GM19372 (cell line): ENCODE measurements around the gene DCST1.
"Not testable (repeated sequence)": the region's sequence is repeated elsewhere in the genome, so short reads cannot be mapped to it uniquely, and the experiment has no call there.

Experiments used
- ATAC-seq: cut with Tn5 transposase; IDR thresholded peaks from one replicate; pipeline ENCODE4 v1.9.1; 2021; ENCODE audit warnings: mild to moderate bottlenecking, low read depth, moderate library complexity; ENCODE audit not compliant: unreplicated experiment

The DCST1 gene

GRCh38 chr1:155033524-155033923, at the start of gene DCST1, which contains the start of gene DCST2:
DCST1 (plus strand) TSS chr1:155033824; CDS start chr1:155034037, 213 bp downstream.
DCST2 (minus strand) TSS chr1:155033781; CDS start chr1:155033701, 80 bp downstream.
- ATAC-seq: no peak

GRCh38 chr1:154986736-154987135, 46.9 kb upstream of the DCST1 start:
- not testable (repeated sequence) for ATAC-seq

GRCh38 chr1:154987326-154987725, 46.3 kb upstream of the DCST1 start:
- no peak for ATAC-seq

GRCh38 chr1:154988058-154988954, 45.3 kb upstream of the DCST1 start:
- no peak for ATAC-seq

GRCh38 chr1:154989195-154989860, 44.3 kb upstream of the DCST1 start:
- no peak for ATAC-seq

DNA sequence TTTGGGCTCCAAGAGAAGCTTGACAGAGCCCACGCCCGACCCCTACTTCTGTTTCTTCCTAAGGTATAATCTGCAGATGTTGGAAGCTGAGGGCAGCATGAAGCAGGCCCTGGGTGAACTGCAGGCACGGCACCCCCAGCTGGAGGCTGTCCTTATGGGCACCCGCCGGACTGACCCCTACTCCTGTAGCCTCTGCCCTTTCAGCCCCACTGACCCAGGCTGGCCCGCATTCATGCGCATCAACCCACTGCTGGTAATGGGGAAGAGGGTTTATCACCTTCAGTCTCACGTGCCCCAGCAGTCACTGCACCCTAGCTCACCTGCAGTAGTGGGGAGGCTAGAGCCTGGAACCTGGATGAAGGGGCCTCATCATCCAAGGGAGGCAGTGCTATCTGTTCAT, 43.3 kb upstream of the DCST1 start:
- ATAC-seq: no peak

DNA sequence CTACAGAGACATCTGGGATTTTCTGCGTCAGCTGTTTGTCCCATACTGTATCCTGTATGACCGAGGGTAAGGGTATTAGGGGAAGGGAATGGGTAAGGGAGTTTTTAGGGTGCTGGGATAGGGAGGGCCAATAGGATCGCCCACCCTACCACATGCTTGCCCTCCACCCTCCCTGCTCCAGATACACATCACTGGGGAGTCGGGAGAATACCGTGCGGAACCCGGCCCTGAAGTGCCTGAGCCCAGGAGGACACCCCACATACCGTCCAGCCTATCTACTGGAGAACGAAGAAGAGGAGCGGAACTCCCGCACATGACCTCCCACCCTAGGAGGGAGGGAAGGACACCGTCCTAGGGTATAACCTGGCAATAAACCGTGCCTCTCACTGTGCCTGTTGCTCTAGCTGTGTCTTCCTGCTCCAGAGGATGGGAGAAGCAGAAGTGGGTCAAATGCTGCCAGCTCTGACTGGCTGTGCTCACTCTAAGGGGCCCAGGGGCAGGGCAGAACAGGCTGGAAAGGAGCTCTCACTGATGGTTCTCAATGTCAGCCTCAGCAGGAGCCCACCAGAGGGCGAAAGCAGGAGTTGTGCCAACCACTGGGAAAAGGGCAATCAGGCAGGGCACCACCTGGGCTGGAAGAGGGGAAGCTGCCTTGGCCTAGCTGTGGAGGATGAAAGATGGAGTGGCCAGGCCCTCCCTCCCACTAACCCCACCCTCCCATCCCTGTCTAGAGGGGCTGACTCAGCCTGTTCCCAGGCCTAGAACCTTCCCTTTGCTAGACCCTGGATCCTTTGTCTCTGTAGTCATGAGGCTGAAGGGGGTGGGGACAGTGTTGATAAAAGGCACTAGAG, 40.7 kb upstream of the DCST1 start:
- ATAC-seq: no peak

- no peak for ATAC-seq
Observed at GRCh38 chr1:154993572-154994268, 39.9 kb upstream of the DCST1 start, which contains the start of gene LENEP. LENEP (plus strand) TSS chr1:154993586; CDS start chr1:154993608, 22 bp downstream.

DNA sequence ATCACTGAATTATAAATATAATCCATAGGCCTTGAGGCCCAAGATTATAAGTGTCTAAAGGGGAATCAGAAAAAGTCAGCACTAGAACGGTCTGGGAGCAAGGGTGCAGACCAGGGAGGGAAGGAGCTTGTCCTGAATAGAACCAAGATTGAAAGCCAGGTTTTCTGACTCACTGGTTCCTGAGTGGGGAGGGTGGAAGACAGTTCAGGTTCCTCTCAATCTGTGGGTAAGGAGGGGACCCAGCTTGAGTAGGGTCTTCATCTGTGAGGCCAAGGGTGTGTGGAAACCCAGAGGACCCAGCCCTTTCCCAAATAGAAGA, 39.4 kb upstream of the DCST1 start:
- no peak for ATAC-seq

DNA sequence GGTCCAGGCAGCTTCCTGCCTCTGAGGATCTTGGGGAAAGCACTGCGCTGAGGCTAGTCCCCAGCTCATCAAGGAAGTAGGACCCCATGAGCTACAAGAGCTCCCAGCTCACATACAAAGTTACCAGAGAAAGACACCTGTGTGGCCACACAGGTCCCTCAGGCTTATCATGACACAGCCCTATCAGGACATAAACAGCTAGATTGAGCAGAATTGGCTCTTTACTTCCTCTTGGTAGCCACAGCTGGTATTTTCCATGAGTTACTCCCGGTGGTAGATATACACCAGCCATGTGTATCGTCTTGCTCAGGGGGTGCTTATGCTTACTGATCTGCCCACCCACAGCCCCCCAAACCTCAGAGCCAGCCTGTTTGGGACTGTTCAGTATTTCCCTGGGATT, 39.0 kb upstream of the DCST1 start:
- ATAC-seq: no peak

GRCh38 chr1:154995301-154995983, 38.2 kb upstream of the DCST1 start:
- ATAC-seq: not testable (repeated sequence)

GRCh38 chr1:154996966-154997701, 36.5 kb upstream of the DCST1 start:
- no peak for ATAC-seq

GRCh38 chr1:154998201-154998780, 35.3 kb upstream of the DCST1 start:
- ATAC-seq: no peak

- no peak for ATAC-seq
Observed at GRCh38 chr1:154998818-154999570, 34.6 kb upstream of the DCST1 start.

- no peak for ATAC-seq
Observed at GRCh38 chr1:154999571-155000410, 33.8 kb upstream of the DCST1 start.

GRCh38 chr1:155000411-155000725, 33.3 kb upstream of the DCST1 start:
- ATAC-seq: no peak
